Posterior vena cava (tissue), 2 donors: ENCODE data around the gene MED14. TPM values are rescaled to one million over a fixed set of nuclear protein-coding genes. Genes with fewer than 3 reads are reported as not detected.
"Not testable (repeated sequence)": the region's sequence is repeated elsewhere in the genome, so short reads cannot be mapped to it uniquely, and the experiment has no call there.

Experiments
- DNase-seq: peaks from one replicate; pipeline ENCODE4 v3.0.0-alpha.2; 2020; ENCODE audit warnings: low spot score
- intact Hi-C, 2 donors: fragments of 100-400 bp; cut with DNase I; formaldehyde crosslinking; loops; one replicate each; pipeline versions ENCODE4 v1.14.1 to v1.14.2; 2022 to 2023
- long read RNA-seq, 2 donors: library from polyadenylated mRNA; unstranded; transcript quantifications; one replicate each; pipeline ENCODE4 v2.0.0, GENCODE V29; 2020 to 2021
- total RNA-seq, 2 donors: library from RNA; stranded (reverse); fragmentation: NEBNext Ultra II Directional; extraction: Animal tissue kit (Norgen Biotek cat#: 25700); gene quantifications; one replicate each; pipeline ENCODE4 v1.2.1, GENCODE V29; 2021
- donor health status: DM: yes; HTN: yes; CAD: no.
- donor health status: DM: yes; HTN: yes; CAD: no.

Gene MED14
- total RNA-seq = 10 to 100 TPM; 31.1 to 36.8 TPM
- long read RNA-seq, donor 1, partial matches to known transcripts = 0 of 4 reads
- long read RNA-seq, donor 1, other reads (novel, unspliced or antisense) = 4 of 4 reads
- long read RNA-seq, donor 2, partial matches to known transcripts = 3 of 3 reads
- long read RNA-seq, donor 2, other reads (novel, unspliced or antisense) = 0 of 3 reads

DNA sequence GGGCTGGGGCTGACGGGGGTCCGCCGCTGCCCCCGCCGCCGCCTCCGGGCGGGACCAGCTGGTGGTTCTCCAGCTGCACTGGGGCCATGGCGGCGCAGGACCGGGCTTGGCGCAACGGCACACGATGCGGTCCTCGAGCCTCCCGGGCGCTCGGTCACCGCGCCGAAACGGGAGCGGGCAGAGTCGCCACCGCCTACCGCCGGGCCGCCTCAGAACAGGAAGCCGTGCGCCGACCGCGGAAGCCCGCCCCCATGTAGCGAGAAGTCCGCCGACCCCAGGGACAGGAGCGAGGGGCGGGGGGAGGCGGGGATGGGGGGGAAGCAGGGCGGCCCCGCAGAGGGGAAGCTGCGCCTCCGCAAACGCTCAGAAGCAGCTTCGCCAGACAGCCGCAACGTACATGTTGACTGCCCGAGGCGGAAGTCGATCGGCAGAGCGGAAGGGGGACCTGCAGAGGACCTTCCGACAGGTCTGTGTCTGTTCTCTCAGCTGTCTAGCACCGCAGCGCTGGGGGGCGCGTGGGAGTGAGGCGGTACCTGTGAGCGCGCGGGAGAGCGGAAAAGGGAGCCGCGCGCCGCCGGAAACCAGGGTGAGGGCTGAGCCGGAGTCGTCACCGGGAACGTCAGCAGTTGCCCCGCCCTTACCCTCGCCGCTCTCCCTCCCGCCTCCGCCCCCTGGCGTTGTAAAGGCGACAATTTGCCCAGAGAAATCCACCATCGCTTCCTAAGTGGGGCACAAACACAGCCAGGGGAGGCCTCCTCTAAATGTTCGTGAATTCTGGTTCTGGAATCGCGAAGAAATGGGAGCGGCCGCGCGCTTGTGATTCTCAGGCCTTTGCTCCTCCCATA is at the start of gene MED14:
MED14 (minus strand) TSS at position 218 of the 845 bp plus-strand sequence; CDS start at position 88, 130 bp downstream.
- intact Hi-C loops = no loop called here
- peak; percentile 96 for DNase-seq

DNA sequence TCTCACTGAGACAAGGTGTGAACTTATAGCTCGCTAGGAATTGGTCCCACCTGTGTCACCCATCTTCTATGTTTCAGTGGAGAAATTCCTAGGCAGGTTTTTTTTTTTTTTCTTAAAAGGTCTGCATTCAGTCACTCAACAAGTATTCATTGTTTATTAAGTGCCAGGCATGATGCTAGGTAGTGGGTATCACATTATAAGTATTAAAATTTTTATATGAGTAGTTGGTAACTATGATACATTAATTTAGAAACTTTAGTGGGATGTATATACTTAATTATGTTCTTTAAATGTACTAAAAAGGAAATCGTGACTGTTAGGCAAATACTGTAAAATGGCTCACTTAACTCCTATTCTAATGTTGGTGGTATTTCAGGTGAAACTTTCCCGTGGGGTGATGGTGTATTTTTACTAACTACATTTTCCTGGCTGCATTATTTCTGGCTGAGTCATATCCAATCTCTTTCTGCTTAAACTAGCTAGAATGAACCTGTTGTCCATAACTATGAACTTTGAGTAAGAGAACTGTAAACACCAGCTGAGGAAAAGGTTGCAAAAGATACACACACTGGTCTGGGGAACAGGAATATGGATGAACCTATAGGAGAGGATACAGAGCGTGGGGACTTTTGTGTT is 49.3 kb upstream of the MED14 start:
- no peak for DNase-seq
- intact Hi-C loops = no loop called here

DNA sequence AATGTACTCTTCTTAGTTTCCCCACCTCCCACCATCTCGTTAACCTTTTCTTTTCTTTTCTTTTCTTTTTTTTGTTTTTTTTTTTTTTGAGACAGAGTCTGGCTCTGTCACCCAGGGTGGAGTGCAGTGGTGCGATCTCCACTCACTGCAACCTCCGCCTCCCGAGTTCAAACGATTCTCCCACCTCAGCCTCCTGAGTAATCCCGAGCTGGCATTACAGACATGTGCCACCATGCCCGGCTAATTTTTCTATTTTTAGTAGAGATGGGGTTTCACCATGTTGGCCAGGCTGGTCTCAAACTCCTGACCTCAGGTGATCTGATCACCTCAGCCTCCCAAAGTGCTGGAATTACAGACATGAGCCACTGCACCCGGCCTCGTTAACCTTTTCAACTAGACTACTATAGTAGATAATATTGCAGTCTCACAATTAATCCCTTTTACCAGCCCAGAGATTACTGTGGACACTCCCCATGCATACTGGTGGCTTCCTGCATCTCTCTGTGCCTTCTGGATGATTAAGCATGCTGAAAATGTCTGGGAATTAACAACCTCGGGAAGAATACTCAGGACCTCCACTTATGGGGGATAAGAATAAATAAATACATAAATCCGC is 47.4 kb upstream of the MED14 start:
- intact Hi-C loops, DNase-seq: not testable (repeated sequence)

DNA sequence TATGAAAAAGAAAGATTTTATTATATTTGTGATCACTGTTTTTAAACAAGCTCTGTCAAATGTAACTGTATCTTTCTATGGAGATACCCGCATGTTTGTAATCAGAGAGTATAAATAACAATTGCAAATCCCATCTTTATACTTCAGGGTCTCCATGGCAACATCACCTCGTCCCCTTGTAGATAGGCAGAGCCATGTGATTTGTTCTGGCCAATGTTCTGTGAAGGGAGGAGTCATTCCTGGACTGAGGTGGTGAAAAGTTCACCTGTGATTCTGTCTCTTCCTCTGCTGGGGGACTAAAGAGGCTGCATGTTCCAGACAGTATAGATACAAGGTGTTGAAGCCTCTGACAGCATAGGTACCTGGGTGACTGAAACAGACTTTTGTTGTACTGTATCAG is 45.6 kb upstream of the MED14 start:
- no peak for DNase-seq
- intact Hi-C loops = no loop called here

DNA sequence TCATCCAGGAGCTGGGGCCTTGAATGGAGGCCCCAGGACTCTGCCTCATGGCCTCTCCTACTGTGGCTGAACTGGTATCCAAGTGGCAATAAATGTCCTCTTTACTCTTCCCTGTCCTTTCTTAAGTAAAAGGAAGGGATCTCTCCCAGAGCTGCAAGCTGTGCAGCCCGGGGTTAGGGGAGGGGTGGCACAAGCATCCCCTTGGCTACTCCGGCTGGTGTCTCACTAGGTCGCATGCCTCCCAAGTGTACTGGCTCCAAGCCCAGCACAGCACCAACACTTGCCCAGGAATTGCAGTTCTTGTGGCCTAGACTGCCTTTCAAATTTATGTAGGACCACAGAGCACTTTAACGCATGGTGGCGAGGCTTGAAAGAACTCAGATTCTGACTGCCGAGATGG is 44.7 kb upstream of the MED14 start:
- no peak for DNase-seq
- intact Hi-C loops = no loop called here

DNA sequence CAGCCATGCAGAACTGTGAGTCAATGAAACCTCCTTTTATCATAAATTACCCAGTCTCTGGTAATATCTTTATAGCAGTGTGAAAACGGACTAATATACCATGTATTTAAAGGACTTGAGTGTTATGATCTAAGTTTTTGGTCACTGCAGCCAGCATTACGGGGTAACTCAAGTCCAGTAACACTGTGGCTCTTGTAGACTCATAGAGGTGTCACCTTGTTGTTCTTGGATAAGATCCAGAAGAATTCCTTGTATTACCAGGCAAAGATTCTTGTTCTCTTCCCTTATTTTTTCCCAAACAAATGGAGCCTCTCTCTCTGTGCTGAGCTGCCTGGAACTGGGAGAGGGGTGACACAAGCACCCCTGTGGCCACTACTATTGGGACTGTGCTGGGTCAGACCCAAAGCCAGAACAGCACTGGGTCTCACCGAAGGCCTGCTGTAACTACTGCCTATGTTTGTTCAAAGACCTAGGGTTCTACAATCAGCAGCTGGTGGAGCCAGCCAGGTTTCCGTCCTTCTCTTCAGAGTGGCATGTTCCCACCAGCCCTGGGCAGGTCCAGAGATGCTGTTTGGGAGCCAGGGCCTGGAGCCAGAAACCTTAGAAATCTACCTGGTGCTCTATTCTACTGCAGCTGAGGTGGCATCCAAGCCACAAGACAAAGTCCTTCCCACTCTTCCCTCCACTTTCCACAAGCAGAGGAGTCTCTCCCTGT is 43.7 kb upstream of the MED14 start:
- intact Hi-C loops = no loop called here
- no peak for DNase-seq

DNA sequence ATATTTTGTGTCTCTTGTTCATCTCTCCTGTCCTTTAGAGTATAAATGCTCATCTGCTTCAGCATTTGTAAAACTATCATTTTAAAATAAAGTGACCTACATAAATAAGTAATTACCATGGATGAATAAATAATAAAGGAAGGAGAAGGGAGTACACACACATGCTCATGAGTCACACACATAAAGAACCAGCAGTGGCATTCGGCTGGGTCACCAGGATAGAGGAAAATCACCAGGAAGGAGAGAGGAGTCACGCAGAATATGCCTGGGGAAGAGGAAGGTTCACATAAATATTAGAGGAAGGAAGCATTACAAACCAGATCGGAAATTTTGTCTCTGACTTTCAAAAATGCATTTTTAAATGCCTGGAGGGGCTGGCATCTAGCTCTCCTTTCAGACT is 38.5 kb upstream of the MED14 start:
- DNase-seq = no peak
- intact Hi-C loops = no loop called here

DNA sequence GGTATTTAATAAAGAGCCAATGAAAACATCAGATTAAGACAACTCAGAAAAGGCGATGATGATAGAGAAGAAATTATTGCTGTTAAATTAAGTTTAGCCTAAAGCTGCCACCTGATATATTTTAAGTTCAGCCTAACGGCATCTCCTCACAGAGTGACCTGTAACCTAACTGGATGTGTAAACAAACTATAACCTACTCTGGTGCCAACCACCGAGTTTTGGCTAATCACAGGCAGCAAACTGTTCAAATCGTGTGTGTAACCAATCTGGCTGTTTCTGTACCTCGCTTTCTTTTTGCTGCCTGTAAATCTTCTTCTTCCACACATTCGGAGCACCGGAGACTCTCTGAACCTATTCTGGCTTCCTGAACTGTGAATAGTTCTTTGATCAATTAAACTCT is 37.8 kb upstream of the MED14 start:
- no peak for DNase-seq
- intact Hi-C loops = no loop called here

DNA sequence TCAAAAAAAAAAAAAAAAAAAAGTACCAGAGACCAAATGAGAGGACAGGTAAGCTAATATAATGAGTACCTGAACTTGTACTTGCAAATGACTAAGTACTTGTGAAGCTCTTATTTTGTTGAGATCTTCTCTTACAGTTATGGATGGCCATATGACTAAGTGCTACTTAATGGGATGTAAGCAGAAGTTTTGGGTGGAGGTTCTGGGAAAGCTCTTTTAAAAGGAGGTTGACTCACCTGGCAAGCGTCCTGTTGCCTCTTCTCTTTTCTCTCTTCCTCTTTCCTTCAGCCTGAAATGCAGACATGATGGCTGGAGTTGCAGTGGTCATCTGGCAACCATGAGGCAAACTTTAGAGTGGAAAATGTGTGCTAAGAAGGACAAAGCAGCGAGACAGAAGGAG is 36.9 kb upstream of the MED14 start:
- no peak for DNase-seq
- intact Hi-C loops = no loop called here

DNA sequence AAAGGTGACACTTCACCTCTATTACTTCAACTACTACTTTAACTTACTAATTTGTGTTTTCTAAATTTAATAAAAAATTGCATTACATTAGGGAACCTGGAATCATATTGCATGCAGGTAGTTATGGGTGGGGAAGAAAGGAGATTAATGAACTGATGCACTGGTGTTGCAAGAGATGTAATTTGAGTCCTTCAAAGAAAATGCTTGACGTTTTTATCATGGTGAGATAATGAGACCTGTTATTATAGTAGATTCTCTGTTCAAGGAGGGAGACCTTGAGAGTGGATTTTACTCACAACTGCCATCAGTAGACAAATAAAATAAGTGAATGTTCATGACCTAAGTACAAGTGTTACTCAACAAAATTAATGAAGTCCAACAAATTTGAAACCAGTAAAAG is 26.4 kb upstream of the MED14 start:
- DNase-seq = no peak
- intact Hi-C loops = no loop called here

DNA sequence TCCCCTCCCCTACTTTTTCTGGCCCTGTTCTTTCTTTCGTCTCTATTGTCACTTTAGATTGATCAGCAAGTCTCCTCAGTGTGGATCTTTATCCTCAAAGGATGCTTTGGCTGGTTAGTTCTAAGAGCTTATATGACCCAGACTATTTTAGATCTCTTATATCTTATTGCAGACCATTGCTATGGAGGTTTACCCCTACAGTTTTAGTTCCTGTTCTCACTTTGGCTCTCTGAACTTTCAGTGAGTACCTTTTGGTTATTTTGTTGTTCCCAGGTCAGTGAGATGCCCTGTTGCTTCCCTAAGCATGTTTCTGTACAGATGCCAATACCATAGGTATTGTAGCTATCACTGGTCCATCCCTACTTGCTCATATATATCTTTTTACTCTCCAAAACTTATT is 24.0 kb upstream of the MED14 start:
- intact Hi-C loops = no loop called here
- DNase-seq = no peak

DNA sequence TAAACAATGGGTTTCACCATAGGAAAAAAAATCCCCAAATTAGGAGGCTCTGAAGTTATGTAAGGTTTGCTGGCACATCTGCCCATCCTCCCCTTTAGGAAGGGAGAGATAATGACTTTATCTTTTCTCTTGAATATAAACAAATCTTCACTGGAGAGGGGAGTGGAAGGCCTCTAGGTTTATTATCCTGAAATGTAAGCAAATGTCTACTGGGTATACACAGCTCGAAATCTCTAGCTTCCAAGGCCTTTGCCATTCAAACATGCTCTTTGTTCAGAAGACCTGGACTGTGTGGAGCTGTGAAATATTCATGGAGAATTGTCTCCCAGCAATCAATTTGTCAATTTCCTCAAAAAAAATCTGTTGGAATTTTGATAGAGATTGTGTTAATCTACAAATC is 21.7 kb upstream of the MED14 start:
- no peak for DNase-seq
- intact Hi-C loops = no loop called here

DNA sequence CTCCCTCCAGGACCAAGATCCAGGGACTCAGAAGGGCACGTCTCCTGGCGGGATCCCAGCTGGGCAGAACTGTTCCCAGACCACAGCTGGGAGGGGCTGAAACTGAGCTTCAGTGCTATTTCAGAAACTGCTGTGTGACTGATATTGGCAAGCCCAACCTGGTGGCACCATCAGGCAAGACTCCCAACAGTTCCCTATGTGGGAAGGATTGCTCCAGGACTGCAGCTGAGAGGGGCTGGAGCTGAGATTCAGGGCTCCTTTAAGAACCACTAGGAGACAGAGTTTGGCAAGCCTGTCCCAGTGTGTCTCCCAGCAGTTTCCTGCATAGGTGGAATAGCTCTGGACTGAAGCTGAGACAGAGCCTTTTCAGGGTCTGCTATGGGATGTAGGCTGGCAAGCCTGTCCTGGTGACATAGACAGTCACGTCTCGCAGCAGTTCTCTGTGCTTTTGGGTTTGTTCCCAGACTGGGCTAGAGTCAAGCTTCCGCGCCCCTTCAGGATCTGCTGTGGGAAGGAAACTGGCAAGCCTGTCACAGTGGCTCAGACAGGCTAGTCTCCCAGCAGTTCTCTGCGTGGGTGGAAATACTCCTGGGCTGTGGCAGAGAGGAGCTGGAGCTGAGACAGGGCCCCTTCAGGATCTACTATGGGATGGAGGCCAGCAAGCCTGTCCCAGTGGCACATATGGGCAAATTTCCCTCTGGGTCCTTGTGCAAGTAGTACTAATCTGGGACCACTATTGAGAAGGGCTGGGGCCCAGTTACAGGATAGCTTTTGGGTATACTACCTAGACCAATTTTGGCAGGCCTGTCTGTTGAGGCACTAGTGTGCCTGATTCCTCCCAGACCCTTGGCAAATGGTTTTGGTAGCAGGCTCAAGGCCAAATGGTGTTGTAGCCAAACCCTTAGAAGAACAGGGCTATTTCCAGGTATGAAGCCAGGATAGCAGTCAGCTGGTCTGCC is 20.2 kb upstream of the MED14 start:
- DNase-seq = no peak
- intact Hi-C loops = no loop called here

DNA sequence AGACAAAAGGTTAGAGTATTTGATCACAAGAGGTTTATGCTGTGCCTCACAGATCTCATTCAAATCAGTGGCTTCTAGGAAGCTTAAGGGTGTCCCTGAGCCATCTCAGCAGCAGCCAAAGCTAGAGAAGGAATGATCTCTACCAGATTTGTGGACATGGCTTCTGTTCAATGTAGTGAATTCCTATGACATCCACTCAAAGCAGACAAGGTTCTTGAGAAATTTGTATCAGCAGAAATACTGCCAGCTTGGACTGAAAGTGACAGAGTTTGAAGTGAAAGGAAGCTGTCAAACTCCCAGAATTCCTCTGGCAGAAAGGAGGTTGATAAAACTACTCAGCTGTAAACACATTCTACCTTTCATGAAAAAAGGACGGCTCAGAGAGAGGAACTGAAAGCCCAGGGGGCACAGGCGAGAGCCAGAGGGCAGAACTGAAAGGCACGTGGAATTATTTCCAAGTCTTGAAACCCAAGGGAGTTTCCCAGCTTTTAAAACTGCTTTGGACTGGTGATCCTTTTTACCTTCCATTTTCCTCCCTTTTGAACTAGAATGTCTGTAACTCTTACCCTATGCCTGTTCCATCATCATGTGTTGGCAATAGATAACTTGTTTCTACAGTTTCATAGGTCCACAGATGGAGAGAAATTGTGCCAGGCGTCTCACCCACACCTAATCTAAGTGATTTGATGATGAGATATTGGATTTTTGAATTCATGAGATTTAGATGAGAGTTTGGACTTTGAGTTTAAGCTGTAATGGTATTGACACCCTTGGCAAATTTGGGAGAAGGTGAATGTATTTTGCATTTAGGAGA is 14.5 kb upstream of the MED14 start:
- intact Hi-C loops = no loop called here
- no peak for DNase-seq

DNA sequence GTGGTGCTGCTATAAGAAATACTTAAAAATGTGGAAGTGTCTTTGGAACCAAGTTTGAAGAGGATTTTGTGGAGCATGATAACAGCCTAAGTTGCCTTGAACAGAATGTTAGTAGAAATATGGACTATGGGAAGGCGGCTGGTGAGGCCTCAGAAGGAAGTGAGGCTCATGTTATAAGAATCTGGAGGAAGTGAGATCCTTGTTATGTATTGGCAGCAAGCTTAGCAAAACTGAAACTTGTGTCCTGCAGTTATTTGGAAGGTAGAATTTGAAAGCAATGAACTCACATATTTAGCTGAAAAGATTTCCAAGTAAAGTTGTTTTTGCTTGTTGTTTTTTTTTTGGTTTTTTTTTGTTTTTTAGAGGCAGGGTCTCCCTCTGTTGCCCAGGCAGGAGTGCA is 13.6 kb upstream of the MED14 start:
- DNase-seq = no peak
- intact Hi-C loops = no loop called here

DNA sequence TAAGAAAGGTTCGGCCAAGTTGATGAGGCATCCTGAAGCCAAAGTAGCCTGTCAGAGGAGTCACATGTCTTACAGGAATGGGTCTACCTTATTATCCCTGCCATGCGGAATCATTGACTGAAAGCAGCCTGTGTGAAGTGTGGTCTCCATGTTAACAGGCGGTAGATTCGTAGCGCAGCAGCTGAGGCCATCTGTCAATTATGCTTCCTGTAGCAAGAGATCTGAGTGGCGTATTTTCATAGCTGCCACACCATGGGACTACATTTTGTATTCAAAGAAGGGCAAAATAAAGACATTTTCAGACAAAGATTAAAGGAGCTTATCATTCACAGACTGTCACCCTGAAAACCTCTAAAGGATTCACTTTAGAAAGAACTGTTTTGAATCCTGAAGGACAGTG is 11.2 kb upstream of the MED14 start:
- intact Hi-C loops = no loop called here
- no peak for DNase-seq

DNA sequence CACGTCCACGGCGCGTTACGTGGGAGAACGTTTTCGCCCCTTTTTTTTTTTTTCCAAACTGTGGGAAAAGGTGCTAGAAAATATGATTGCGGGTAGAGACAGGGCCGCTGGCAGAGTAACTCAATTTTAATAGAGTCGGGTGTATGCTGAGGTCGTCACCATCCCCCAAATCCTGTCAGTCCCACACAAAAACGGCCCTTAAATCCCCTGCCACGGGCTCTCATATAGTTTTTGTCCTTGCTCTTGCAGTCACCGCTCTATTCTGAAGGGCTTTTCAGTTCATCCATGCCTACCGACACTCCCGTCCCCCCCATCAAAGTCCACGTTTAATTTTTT is 796 bp upstream of the MED14 start:
- DNase-seq = no peak
- intact Hi-C loops = no loop called here

DNA sequence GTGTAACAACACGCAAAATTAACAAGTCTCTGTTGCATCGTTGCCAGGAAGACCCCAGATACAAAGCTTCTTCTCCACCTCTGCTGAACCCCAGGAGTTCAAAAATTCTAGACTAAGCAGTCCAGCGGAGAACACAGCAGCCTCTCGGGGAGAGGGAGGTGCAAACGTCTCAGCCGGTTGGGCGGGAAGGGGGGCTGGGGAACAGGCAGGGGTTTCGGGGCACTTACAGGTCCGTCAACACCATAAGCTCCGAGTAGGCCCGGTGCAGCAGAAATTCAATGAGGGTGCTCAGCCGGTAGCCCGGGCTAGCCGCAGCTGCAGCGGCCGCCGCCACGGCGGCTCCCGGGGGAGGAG is 394 bp downstream of the MED14 start:
- intact Hi-C loops = no loop called here
- DNase-seq = peak; percentile 76
